Measurements from ENCODE around the gene PAXIP1.
"Not testable (repeated sequence)": the region's sequence is repeated elsewhere in the genome, so short reads cannot be mapped to it uniquely, and the experiment has no call there.

Gene PAXIP1

DNA sequence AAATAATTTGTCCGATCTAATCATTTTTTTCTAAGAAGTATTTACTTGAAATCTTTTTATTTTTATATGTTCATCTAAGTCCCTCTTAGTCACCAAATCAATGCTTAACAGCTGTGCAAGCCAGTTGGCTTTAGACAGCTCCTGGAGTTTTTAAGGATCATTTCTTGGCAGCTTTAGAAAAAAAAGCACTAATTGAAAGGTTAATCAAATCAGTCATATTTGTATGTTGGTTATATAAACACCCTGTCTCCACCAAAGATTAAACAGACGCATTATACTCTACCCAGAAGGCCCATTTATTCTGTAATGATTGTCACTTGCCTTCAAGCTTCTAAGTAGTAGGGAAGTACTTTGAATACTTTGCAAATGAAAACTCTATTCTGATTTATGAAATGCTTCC lies 60.2 kb downstream of the PAXIP1 start:
- TF ChIP-seq CTCF (IDR thresholded peaks at IDR 0.05) (no peak), ZFX (IDR thresholded peaks at IDR 0.05; ENCODE audit: borderline replicate concordance) (no peak)
- no peak overlapping the region for H3K27ac ChIP-seq

DNA sequence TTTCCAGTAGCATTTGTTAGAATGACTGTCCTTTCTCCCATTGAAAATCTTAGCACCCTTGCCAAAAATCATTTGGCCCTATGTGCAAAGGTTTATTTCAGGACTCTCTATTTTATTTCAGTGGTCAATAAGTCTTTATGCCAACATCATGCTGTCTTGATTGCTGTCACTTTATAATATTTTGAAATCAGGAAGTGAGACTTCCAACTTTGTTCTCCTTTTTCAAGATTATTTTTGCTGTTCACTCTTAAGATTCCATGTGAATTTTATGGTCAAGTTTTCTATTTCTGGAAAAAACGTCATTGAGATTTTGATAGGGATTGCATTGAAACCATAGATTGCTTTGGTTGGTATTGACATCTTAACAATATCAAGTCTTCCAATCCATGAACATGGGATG lies 65.1 kb downstream of the PAXIP1 start:
- no peak for TF ChIP-seq CTCF (IDR thresholded peaks at IDR 0.05)
- no peak for TF ChIP-seq ZFX (IDR thresholded peaks at IDR 0.05; ENCODE audit: borderline replicate concordance)
- H3K27ac ChIP-seq: no peak overlapping the region

DNA sequence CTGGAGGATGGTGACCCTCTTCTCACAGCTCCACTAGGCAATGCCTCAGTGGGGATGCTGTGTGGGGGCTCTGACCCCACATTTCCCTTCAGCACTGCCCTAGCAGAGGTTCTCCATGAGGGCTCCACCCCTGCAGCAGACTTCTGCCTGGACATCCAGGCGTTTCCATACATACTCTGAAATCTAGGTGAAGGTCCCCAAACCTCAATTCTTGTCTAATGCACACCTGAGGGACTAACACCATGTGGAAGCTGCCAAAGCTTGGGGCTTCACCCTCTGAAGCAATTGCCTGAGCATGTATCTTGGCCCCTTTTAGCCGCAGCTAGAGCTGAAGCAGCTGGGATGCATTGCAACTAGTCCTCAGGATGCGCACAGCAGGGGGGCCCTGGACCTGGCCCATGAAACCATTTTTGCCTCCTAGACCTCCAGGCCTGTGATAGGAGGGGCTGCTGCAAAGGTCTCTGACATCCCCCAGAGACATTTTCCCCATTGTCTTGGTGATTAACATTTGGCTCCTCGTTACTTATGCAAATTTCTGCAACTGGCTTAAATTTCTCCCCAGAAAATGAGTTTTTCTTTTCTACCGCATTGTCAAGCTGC lies 68.5 kb downstream of the PAXIP1 start:
- H3K27ac ChIP-seq: not testable (repeated sequence)

GRCh38 chr7:154931906-154932305 lies 71.0 kb downstream of the PAXIP1 start:
- H3K27ac ChIP-seq: no peak overlapping the region
- TF ChIP-seq CTCF (IDR thresholded peaks at IDR 0.05) (no peak), ZFX (IDR thresholded peaks at IDR 0.05; ENCODE audit: borderline replicate concordance) (no peak)

GRCh38 chr7:154929006-154929726 lies 73.8 kb downstream of the PAXIP1 start:
- peak overlapping the region; percentile 81 for H3K27ac ChIP-seq
- no peak for TF ChIP-seq CTCF (IDR thresholded peaks at IDR 0.05)
- no peak for TF ChIP-seq ZFX (IDR thresholded peaks at IDR 0.05; ENCODE audit: borderline replicate concordance)

GRCh38 chr7:154928136-154929005 lies 74.6 kb downstream of the PAXIP1 start:
- TF ChIP-seq CTCF (IDR thresholded peaks at IDR 0.05) (no peak), ZFX (IDR thresholded peaks at IDR 0.05; ENCODE audit: borderline replicate concordance) (no peak)
- H3K27ac ChIP-seq: peak overlapping the region; percentile 81

- peak overlapping the region; percentile 81 for H3K27ac ChIP-seq
Measured at GRCh38 chr7:154927624-154928125, 75.2 kb downstream of the PAXIP1 start.

GRCh38 chr7:154922472-154922871 lies 80.5 kb downstream of the PAXIP1 start:
- not testable (repeated sequence) for H3K27ac ChIP-seq

More at GRCh38 chr7:154927624-154928125, 75.2 kb downstream of the PAXIP1 start:
- TF ChIP-seq CTCF (IDR thresholded peaks at IDR 0.05) (peak; percentile 87), ZFX (IDR thresholded peaks at IDR 0.05; ENCODE audit: borderline replicate concordance) (no peak)
